Skeletal muscle tissue (tissue), 4 donors: Measurements from ENCODE around the gene MMP3. TPM values are rescaled to one million over a fixed set of nuclear protein-coding genes. Genes with fewer than 3 reads are reported as not detected.

Experiments
- H3K27ac ChIP-seq: one replicate; pipeline ENCODE4 v1.7.0; 2013; ENCODE audit warnings: mild to moderate bottlenecking, low read depth, low read length, inconsistent platforms
- H3K27me3 ChIP-seq, 3 donors: one replicate each; pipeline ENCODE4 v1.7.0; 2013; ENCODE audit warnings: low read length in 3 of 3; ENCODE audit not compliant: control insufficient read depth in 3 of 3, insufficient read depth in 3 of 3
- H3K36me3 ChIP-seq, 3 donors: one replicate each; pipeline ENCODE4 v1.7.0; 2013; ENCODE audit warnings: low read length in 3 of 3; ENCODE audit not compliant: control insufficient read depth in 3 of 3, insufficient read depth in 3 of 3
- H3K4me1 ChIP-seq, 3 donors: one replicate each; pipeline ENCODE4 v1.7.0; 2013; ENCODE audit warnings: low read length in 3 of 3, mild to moderate bottlenecking in 3 of 3; ENCODE audit not compliant: control insufficient read depth in 3 of 3, insufficient read depth in 3 of 3
- H3K4me3 ChIP-seq, 3 donors: one replicate each; pipeline ENCODE4 v1.7.0; 2013; ENCODE audit warnings: low read length in 3 of 3
- H3K9ac ChIP-seq, 3 donors: one replicate each; pipeline ENCODE4 v1.7.0; 2013; ENCODE audit warnings: low read length in 3 of 3, mild to moderate bottlenecking in 3 of 3, moderate library complexity in 2 of 3, low read depth in 1 of 3
- H3K9me3 ChIP-seq, 3 donors: one replicate each; pipeline ENCODE4 v1.7.0; 2013; ENCODE audit warnings: low read length in 3 of 3; ENCODE audit not compliant: control insufficient read depth in 3 of 3
- total RNA-seq: library from RNA; depleted of rRNA; stranded (reverse); fragments of >200 nt; gene quantifications from one replicate; pipeline ENCODE4 v1.2.3, GENCODE V29; 2014
- donor health status: Osteomylitis.

Gene MMP3
- total RNA-seq, 1 donor from 2014 or later: not detected

DNA sequence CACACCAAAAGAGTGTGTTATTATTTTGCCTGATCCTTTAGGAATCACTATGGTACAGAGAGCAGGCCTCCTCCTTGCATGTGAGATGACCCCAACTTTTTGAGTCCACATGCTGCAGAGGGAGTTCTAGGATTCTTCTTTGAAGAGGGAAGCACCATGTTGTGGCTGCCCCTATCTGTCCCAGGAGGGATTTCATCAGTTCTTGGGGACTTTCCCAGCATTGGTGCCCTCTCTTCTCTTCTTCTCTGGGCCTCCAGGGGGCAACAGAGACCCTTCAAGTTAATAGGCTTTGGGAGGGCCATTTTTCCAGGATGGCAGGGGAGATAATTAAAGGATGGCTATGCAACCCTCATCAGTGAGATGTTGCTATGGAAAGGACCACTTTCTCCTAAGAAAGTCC lies 49.0 kb downstream of the MMP3 start:
- Histone ChIP-seq H3K27ac (no peak overlapping the region), H3K27me3 (no peaks in the 10 kb centered on the region), H3K9me3 (no peaks in the 10 kb centered on the region), H3K4me3 (no peak overlapping the region), H3K36me3 (no peaks in the 10 kb centered on the region), H3K4me1 (no peaks in the 10 kb centered on the region), H3K9ac (no peak overlapping the region)

DNA sequence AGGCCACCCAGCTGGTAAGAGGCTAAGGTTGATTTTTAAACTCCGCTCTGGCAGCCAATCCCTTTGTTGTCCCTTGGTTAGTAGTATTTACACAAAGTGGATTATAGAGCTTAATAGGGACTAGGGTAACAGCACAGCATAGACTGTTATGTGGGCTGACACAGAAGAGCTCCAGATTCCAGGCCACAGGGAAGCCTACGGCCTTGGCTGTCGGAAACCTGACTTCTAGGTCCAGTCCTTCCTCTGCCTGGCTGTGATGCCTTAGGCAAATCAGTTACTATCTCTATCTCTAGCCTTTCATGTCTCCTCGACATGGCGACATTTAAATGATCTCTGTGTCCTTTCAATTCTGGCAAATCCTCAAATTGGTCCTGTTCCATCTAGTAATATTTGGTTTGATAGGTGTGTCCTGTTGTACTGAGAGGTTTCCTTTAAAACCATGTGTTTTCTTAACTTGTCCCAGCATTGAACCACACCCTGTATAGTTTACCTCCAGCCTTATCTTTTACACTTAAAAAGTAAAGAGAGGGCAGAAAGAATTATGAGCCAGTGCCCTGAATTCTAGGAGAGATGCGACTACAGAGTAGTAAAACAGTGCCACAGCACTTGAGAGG lies 49.6 kb downstream of the MMP3 start:
- Histone ChIP-seq H3K36me3 (no peaks in the 10 kb centered on the region), H3K4me3 (no peak overlapping the region), H3K9me3 (no peaks in the 10 kb centered on the region), H3K9ac (no peak overlapping the region), H3K4me1 (no peaks in the 10 kb centered on the region), H3K27ac (no peak overlapping the region), H3K27me3 (no peaks in the 10 kb centered on the region)

DNA sequence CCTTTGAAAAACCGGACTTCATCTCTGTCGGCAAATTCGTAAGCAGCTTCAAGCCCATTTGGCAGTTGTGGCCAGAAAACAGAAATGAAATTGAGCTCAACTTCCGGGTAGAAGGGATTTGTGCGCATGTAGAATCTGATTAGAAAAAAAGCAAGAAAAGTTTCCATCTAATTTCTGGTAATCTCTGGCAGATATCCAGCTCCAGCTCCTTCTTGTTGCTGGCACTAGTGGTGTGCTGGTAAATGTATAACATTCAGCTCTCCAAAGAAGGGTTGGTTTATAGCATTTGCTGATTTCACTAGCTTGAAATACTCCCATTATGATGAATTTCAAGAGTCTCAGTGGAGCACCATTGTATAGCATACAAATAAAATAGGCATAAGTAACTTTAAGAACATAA lies 50.8 kb downstream of the MMP3 start:
- Histone ChIP-seq H3K27me3 (no peaks in the 10 kb centered on the region), H3K27ac (no peak overlapping the region), H3K4me1 (no peaks in the 10 kb centered on the region), H3K9ac (no peak overlapping the region), H3K4me3 (no peak overlapping the region), H3K36me3 (no peaks in the 10 kb centered on the region), H3K9me3 (no peaks in the 10 kb centered on the region)

DNA sequence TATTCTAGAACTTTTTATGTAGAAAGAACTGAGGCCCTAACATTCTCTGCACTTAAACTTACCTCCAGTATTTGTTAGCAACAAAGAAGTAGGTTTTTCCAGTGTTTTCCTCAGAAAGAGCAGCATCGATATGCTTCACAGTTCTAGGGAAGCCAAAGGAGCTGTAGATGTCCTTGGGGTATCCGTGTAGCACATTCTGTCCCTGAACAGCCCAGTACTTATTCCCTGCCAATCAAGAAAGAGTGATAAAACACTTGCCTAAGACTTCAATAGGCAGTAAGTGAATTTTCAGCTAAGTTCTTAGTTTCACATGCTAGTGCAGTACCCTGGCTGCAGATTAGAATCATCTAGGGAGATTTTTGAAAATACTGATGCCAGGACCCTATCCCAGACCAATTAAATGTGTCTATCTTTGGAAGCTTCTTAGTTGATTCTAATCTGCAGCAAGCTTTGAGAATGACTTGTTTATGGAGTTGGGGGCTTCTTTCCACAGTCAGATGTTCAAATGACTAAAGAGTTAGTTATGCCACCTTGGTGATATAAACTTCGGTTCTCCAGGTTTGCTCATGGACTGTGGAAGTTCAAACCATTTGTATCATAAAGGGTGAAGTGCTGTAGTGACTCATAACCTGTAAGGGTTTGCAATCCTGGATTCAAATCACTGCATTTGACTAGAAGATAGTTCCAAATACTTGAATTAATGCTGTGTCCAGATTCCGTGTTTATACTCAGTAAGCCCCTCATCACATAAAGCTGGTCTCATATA lies 52.0 kb downstream of the MMP3 start:
- Histone ChIP-seq H3K9ac (no peak overlapping the region), H3K27ac (no peak overlapping the region)

DNA sequence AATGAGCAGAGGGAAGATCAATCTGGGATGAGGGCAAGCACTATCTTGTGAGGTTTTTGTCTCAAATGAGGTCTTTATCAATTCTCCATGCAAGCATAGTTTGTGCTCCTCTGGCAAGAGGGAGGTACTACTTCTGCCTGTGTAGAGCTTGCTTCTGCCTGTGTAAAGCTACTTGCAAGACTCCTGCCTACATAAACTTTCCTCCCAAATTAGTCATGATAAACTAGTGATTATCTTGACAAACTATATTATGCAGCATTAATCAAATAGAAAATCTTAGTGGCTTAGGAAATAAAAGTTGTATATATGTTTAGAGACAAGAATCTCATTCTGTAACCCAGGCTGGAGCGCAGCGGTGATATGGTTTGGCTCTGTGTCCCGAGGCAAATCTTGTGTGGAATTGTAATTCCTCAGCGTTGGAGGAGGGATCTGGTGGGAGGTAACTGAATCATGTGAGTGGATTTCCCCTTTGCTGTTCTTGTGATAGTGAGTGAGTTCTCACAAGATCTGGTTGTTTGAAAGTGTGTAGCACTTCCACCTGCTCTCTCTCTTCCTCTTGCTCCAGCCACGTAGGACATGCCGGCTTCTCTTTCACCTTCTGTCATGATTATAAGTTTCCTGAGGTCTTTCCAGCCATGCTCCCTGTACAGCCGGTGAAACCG lies 54.9 kb downstream of the MMP3 start:
- no peak overlapping the region for H3K4me3 ChIP-seq
- no peaks in the 10 kb centered on the region for H3K4me1 ChIP-seq
- H3K9ac ChIP-seq: no peak overlapping the region
- no peaks in the 10 kb centered on the region for H3K27me3 ChIP-seq
- H3K27ac ChIP-seq: no peak overlapping the region
- no peaks in the 10 kb centered on the region for H3K9me3 ChIP-seq
- no peaks in the 10 kb centered on the region for H3K36me3 ChIP-seq

More for the DNA sequence above, 52.0 kb downstream of the MMP3 start:
- no peaks in the 10 kb centered on the region for H3K4me1 ChIP-seq
- no peaks in the 10 kb centered on the region for H3K9me3 ChIP-seq
- H3K36me3 ChIP-seq: no peaks in the 10 kb centered on the region
- H3K4me3 ChIP-seq: no peak overlapping the region
- H3K27me3 ChIP-seq: no peaks in the 10 kb centered on the region

Other genes starting within 250 kb of the MMP3 start
- not detected for gene MMP20, start 218.3 kb downstream of the MMP3 start, total RNA-seq
- gene MMP27, start 137.8 kb downstream of the MMP3 start, total RNA-seq: not detected
- 1.6 TPM for gene MMP8, start 118.7 kb downstream of the MMP3 start, total RNA-seq
- gene MMP10, start 63.0 kb downstream of the MMP3 start, total RNA-seq: not detected
- 0.52 TPM for gene MMP1, start 45.4 kb downstream of the MMP3 start, total RNA-seq
- gene MMP12, start 31.4 kb upstream of the MMP3 start, total RNA-seq: not detected
- not detected for gene MMP13, start 112.1 kb upstream of the MMP3 start, total RNA-seq
- gene DCUN1D5, start 248.6 kb upstream of the MMP3 start, total RNA-seq: 33.9 TPM